Left lung (tissue), 10 donors: ENCODE results near the gene C6orf163. TPM values are rescaled to one million over a fixed set of nuclear protein-coding genes. Genes with fewer than 3 reads are reported as not detected.

Experiments used
- ATAC-seq: fragments of 200-7000 bp; cut with Tn5 transposase; one replicate; pipeline ENCODE4 v1.9.1; 2020; ENCODE audit warnings: moderate library complexity
- DNase-seq, 4 donors: peaks; one replicate each; pipeline ENCODE4 v3.0.0-alpha.2; 2013 to 2020
- H3K27ac ChIP-seq, 2 donors: fragments of 200-600 bp; sonication (generic) in 1 of 2; one replicate each; pipeline versions ENCODE4 v1.5.0 to v1.8.0; 2020 to 2021
- H3K27me3 ChIP-seq, 2 donors: fragments of 200-600 bp; sonication (generic) in 1 of 2; one replicate each; pipeline versions ENCODE4 v1.5.0 to v1.8.0; 2020 to 2021
- H3K36me3 ChIP-seq, 2 donors: fragments of 200-600 bp; sonication (generic) in 1 of 2; one replicate each; pipeline versions ENCODE4 v1.5.0 to v1.8.0; 2020 to 2021
- H3K4me1 ChIP-seq, 2 donors: fragments of 200-600 bp; one replicate each; pipeline ENCODE4 v1.8.0; 2021
- H3K4me3 ChIP-seq, 2 donors: fragments of 200-600 bp; sonication (generic) in 1 of 2; one replicate each; pipeline versions ENCODE4 v1.5.0 to v1.8.0; 2020 to 2021; ENCODE audit warnings: mild to moderate bottlenecking in 1 of 2
- H3K9me3 ChIP-seq, 2 donors: fragments of 200-600 bp; sonication (generic) in 1 of 2; one replicate each; pipeline versions ENCODE4 v1.5.0 to v1.8.0; 2020 to 2021
- intact Hi-C, 2 donors: fragments of 100-400 bp; cut with DNase I; formaldehyde crosslinking; loops; one replicate each; pipeline versions ENCODE4 v1.11.2 to v1.14.2; 2022
- polyA plus RNA-seq, 6 donors: library from polyadenylated mRNA; unstranded; fragments of 120-200 nt; gene quantifications; one replicate each; pipeline ENCODE4 v1.2.1, GENCODE V29; 2013; ENCODE audit not compliant: insufficient read length in 6 of 6
- total RNA-seq, 2 donors: library from RNA; stranded (reverse); fragmentation: NEBNext Ultra II Directional; extraction: Animal tissue kit (Norgen Biotek cat#: 25700); gene quantifications; one replicate each; pipeline ENCODE4 v1.2.1, GENCODE V29; 2021
- TF ChIP-seq, protein P1 (sequence below), 2 donors: fragments of 200-600 bp; sonication (generic) in 1 of 2; IDR thresholded peaks; one replicate each; pipeline versions ENCODE4 v1.5.0 to v1.8.0; 2021; ENCODE audit warnings: antibody characterized with exemption in 2 of 2
- donor health status: DM: no; HTN: yes; CAD: no.
- donor health status: DM: no; HTN: no; CAD: no.

The C6orf163 gene
- total and polyA plus RNA-seq, 8 donors = 2.1 to 8.6 (median 5.9) TPM

DNA sequence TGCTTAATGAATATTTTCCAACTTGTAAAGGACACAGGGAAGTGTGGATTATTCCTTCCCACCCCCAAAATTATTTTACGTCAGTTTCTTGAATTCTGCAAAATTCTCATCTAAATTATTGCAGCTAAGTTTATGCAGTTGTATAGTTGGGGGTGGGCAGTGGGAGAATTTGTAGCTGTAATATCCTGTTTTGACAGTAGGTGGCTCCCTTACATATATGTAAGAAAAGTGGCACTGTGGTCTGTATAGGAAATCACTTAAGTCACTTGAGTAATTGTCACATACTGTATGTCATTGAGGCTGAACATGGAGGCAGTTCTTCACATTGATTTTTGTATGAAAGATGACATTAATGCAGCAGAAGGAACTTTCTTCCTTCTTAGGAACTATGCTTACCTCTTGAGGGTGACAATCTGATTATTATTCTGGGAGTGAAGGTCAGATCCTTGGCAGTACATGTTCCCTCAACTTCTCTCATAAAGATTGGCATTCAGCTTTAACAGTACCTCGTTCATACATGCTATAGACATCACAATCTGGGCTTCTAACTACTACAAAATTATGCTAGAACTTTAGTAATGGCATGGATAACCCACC, 48.5 kb downstream of the C6orf163 start:
- peak in 2 of 4 donors; percentile 52 to 65 for DNase-seq
- peak; percentile 95 for ATAC-seq
- intact Hi-C loops = no loop called here

DNA sequence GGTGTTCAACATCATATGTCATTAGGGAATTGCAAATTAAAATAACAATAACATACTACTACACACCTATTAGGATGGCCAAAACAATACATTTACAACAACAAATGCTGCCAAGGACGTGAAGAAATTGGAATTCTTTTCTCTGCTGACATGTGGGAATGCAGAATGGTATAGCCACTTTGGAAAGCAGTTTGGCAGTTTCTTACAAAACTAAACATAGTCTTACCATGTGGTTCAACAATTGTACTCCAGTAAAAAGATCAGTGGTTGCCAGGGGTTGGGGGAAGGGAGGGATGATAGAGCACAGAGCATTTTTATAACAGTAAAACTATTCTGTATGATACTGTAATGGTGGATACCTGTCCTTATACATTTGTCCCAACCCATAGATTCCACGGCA, 50.8 kb downstream of the C6orf163 start:
- no peak for DNase-seq
- H3K4me1 ChIP-seq = no peaks in the 10 kb centered on the region
- TF ChIP-seq, protein P1, sequence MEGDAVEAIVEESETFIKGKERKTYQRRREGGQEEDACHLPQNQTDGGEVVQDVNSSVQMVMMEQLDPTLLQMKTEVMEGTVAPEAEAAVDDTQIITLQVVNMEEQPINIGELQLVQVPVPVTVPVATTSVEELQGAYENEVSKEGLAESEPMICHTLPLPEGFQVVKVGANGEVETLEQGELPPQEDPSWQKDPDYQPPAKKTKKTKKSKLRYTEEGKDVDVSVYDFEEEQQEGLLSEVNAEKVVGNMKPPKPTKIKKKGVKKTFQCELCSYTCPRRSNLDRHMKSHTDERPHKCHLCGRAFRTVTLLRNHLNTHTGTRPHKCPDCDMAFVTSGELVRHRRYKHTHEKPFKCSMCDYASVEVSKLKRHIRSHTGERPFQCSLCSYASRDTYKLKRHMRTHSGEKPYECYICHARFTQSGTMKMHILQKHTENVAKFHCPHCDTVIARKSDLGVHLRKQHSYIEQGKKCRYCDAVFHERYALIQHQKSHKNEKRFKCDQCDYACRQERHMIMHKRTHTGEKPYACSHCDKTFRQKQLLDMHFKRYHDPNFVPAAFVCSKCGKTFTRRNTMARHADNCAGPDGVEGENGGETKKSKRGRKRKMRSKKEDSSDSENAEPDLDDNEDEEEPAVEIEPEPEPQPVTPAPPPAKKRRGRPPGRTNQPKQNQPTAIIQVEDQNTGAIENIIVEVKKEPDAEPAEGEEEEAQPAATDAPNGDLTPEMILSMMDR (IDR thresholded peaks at IDR 0.05) = no peak
- H3K27ac ChIP-seq = no peak overlapping the region
- intact Hi-C loops = no loop called here
- no peaks in the 10 kb centered on the region for H3K36me3 ChIP-seq
- no peak overlapping the region for H3K4me3 ChIP-seq
- H3K9me3 ChIP-seq = no peaks in the 10 kb centered on the region
- no peak for ATAC-seq
- no peaks in the 10 kb centered on the region for H3K27me3 ChIP-seq

More for the DNA sequence above, 48.5 kb downstream of the C6orf163 start:
- no peaks in the 10 kb centered on the region for H3K4me1 ChIP-seq
- TF ChIP-seq, protein P1 (IDR thresholded peaks at IDR 0.05) = peak; percentile 71 to 80
- no peaks in the 10 kb centered on the region for H3K27me3 ChIP-seq
- no peak overlapping the region for H3K27ac ChIP-seq
- no peak overlapping the region for H3K4me3 ChIP-seq
- H3K9me3 ChIP-seq = no peaks in the 10 kb centered on the region
- H3K36me3 ChIP-seq = no peaks in the 10 kb centered on the region

DNA sequence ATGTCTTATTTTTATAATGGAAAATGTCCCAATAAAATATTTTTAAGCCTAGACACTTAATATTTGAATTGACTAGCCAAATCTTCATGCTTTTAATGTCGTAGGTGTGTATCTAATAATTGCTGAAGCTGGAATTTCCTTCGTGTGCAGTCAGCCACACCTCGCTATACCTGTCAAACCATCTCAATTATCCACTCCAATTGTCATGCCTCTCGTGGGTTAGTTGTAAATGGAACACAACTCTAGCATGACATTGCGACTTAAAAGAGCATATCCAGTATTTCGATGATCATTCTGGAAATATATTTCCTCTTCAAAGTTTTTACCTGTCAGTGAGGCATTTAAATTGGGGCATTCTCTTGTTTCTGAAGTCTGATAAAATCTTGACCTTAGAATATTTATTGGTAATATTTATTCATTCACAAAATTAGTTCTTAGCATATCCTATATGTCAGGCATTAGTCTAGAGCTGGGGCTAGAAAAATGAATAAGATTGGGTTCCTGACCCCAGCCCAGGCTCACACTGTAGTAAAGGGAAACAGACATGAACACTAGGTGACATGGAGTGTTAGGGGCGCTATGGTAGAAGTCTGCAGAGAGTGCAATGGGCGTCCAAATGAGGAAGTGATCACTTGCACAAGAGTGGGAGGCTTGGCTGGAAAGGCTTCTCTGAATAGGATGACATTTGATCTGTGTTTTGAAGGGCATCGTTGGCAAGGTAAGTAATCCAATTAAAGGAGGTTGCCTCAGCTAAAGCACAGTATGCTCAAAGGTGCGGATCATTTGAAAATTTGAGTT, 52.2 kb downstream of the C6orf163 start:
- Histone ChIP-seq H3K9me3 (no peaks in the 10 kb centered on the region), H3K4me3 (no peak overlapping the region), H3K27me3 (no peaks in the 10 kb centered on the region), H3K4me1 (no peaks in the 10 kb centered on the region), H3K27ac (no peak overlapping the region), H3K36me3 (no peaks in the 10 kb centered on the region)
- TF ChIP-seq, protein P1 (IDR thresholded peaks at IDR 0.05) = no peak
- no peak for ATAC-seq
- intact Hi-C loops = no loop called here
- DNase-seq = no peak

DNA sequence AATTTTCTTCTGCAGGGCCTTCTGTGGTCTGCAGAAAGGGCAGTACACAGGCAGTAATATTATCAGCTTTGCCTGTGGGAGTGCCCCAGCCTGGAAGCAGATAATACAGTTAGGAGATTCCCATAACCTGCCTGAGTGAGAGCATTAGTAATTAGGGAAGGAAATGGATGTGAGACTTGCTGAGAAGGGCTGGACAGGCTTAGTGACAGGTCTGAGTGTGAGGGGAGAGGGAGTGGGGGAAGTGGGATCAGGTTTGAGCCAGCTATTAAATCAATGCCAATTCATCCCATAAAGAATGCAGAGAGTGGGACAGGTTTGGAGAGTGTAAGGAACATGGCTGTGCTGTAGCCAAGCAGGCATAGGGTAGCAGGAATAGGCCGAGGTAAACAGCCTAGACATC, 53.0 kb downstream of the C6orf163 start:
- ATAC-seq (no peak), DNase-seq (no peak)
- no peaks in the 10 kb centered on the region for H3K36me3 ChIP-seq
- no peaks in the 10 kb centered on the region for H3K9me3 ChIP-seq
- H3K4me3 ChIP-seq = no peak overlapping the region
- intact Hi-C loops = no loop called here
- H3K4me1 ChIP-seq = no peaks in the 10 kb centered on the region
- no peak overlapping the region for H3K27ac ChIP-seq
- H3K27me3 ChIP-seq = no peaks in the 10 kb centered on the region
- TF ChIP-seq, protein P1 (IDR thresholded peaks at IDR 0.05) = no peak

DNA sequence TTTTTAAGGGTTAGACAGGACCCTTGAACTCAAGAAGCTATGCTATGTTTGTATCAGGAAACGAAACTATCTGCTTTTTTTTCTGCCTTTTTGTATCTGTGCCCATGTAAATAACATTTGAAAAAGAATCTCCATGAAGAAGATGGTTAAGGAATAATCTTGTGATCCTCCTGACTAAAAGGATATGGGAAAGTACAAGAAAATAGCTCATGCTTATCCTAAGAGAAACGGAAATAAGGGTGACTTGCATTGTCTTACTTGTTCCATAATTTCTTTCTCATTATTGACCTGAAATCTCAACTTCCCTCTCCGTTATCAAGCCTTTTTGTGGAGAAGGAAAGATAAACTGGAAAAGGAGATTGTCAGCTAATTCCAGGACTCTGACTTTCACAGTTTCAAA, 57.2 kb downstream of the C6orf163 start:
- DNase-seq (no peak), ATAC-seq (no peak)
- TF ChIP-seq, protein P1 (IDR thresholded peaks at IDR 0.05) = no peak
- no peaks in the 10 kb centered on the region for H3K36me3 ChIP-seq
- H3K9me3 ChIP-seq = no peaks in the 10 kb centered on the region
- peaks cover 0 to under 1% of the 10 kb centered on the region in 2 donors for H3K4me1 ChIP-seq
- no peaks in the 10 kb centered on the region for H3K27me3 ChIP-seq
- no peak overlapping the region for H3K27ac ChIP-seq
- intact Hi-C loops = no loop called here
- no peak overlapping the region for H3K4me3 ChIP-seq
